Measurements from ENCODE around the gene TNFRSF13B.

TNFRSF13B gene

GRCh38 chr17:16932611-16933010 lies 39.3 kb downstream of the TNFRSF13B start:
- no peak overlapping the region for H3K4me3 ChIP-seq (ENCODE audit: low read length)
- DNase-seq (ENCODE audit: low read depth), result no peak
- TF ChIP-seq CTCF (conservative IDR thresholded peaks at IDR 0.05; ENCODE audit: low read length), result no peak

GRCh38 chr17:16932156-16932555 lies 39.8 kb downstream of the TNFRSF13B start:
- no peak for TF ChIP-seq CTCF (conservative IDR thresholded peaks at IDR 0.05; ENCODE audit: low read length)
- no peak overlapping the region for H3K4me3 ChIP-seq (ENCODE audit: low read length)
- DNase-seq (ENCODE audit: low read depth), result no peak

GRCh38 chr17:16931318-16932060 lies 40.4 kb downstream of the TNFRSF13B start:
- no peak for DNase-seq (ENCODE audit: low read depth)
- TF ChIP-seq CTCF (conservative IDR thresholded peaks at IDR 0.05; ENCODE audit: low read length), result no peak
- no peak overlapping the region for H3K4me3 ChIP-seq (ENCODE audit: low read length)

- DNase-seq (ENCODE audit: low read depth), result no peak
- TF ChIP-seq CTCF (conservative IDR thresholded peaks at IDR 0.05; ENCODE audit: low read length), result no peak
- H3K4me3 ChIP-seq (ENCODE audit: low read length), result no peak overlapping the region
Observed at GRCh38 chr17:16930571-16931317, 41.2 kb downstream of the TNFRSF13B start.

- DNase-seq (ENCODE audit: low read depth), result no peak
- no peak for TF ChIP-seq CTCF (conservative IDR thresholded peaks at IDR 0.05; ENCODE audit: low read length)
- H3K4me3 ChIP-seq (ENCODE audit: low read length), result no peak overlapping the region
Observed at GRCh38 chr17:16929757-16930520, 42.0 kb downstream of the TNFRSF13B start.

- no peak for DNase-seq (ENCODE audit: low read depth)
- H3K4me3 ChIP-seq (ENCODE audit: low read length), result no peak overlapping the region
- TF ChIP-seq CTCF (conservative IDR thresholded peaks at IDR 0.05; ENCODE audit: low read length), result no peak
Observed at GRCh38 chr17:16929035-16929680, 42.8 kb downstream of the TNFRSF13B start.
